Adrenal gland (tissue), 12 donors: ENCODE measurements around the gene CXCL5. TPM values are rescaled to one million over a fixed set of nuclear protein-coding genes. Genes with fewer than 3 reads are reported as not detected.
"Not testable (repeated sequence)": the region's sequence is repeated elsewhere in the genome, so short reads cannot be mapped to it uniquely, and the experiment has no call there.

Experiments used
- DNase-seq, 7 donors: peaks; one replicate each; pipeline ENCODE4 v3.0.0-alpha.2; 2019 to 2020
- H3K27ac ChIP-seq, 5 donors: fragments of 200-600 bp; sonication (generic) in 4 of 5; 1 replicate in 3 of 5; 2 replicates in 2 of 5; pipeline versions ENCODE4 v1.5.1 to v1.8.0; 2016 to 2020; ENCODE audit warnings: mild to moderate bottlenecking in 1 of 5
- H3K27me3 ChIP-seq: fragments of 200-600 bp; 2 replicates; pipeline ENCODE4 v1.8.0; 2021
- H3K36me3 ChIP-seq, 2 donors: fragments of 200-600 bp; replicated peaks in 1 of 2; 1 replicate in 1 of 2; 2 replicates in 1 of 2; pipeline versions ENCODE4 v1.5.1 to v1.8.0; 2018 to 2022
- H3K4me1 ChIP-seq, 2 donors: fragments of 200-600 bp; replicated peaks in 1 of 2; 1 replicate in 1 of 2; 2 replicates in 1 of 2; pipeline versions ENCODE4 v1.5.1 to v1.8.0; 2018 to 2021
- H3K4me3 ChIP-seq, 4 donors: fragments of 200-600 bp; sonication (generic) in 3 of 4; one replicate each; pipeline ENCODE4 v1.5.1; 2016 to 2018
- H3K9me3 ChIP-seq, 3 donors: fragments of 200-600 bp; sonication (generic) in 1 of 3; replicated peaks in 1 of 3; 1 replicate in 2 of 3; 2 replicates in 1 of 3; pipeline versions ENCODE4 v1.5.1 to v1.8.0; 2016 to 2021
- CTCF ChIP-seq, 6 experiments: fragments of 450-650 bp in 4 of 6; fragments of 200-600 bp in 2 of 6; sonication (generic) in 1 of 6; IDR thresholded peaks; 1 replicate in 5 of 6; 2 replicates in 1 of 6; pipeline versions ENCODE4 v1.5.1 to v1.8.0; 2016 to 2021; ENCODE audit warnings: antibody characterized with exemption in 6 of 6, mild to moderate bottlenecking in 2 of 6, moderate library complexity in 1 of 6
- POLR2A ChIP-seq, 2 donors: fragments of 450-650 bp; IDR thresholded peaks; one replicate each; pipeline ENCODE4 v1.6.1; 2017; ENCODE audit warnings: antibody characterized with exemption in 2 of 2, mild to moderate bottlenecking in 2 of 2, moderate library complexity in 1 of 2
- WGBS, 4 donors: extraction: QIAGEN DNeasy Blood & Tissue Kit in 2 of 4; methylation state at CpG; one replicate each; pipeline versions ENCODE4 v1.1.5 to v1.1.7; 2013 to 2017; 5-methylcytosine and 5-hydroxymethylcytosine counted together
- intact Hi-C, 2 donors: fragments of 100-400 bp; cut with DNase I; formaldehyde crosslinking; loops; one replicate each; pipeline versions ENCODE4 v1.14.1 to v1.15.0; 2022 to 2023
- polyA plus RNA-seq, 3 donors: library from polyadenylated mRNA; stranded (reverse); fragments of 200-250 nt in 2 of 3; fragments of 350-450 nt in 1 of 3; fragmentation: Illumina TruSeq in 1 of 3; extraction: RNeasy Lipid Tissue Mini Kit (QIAGEN cat#74804) in 1 of 3; gene quantifications; one replicate each; pipeline ENCODE4 v1.2.3, GENCODE V29; 2013 to 2014
- total RNA-seq, 9 donors: library from RNA; depleted of rRNA in 4 of 9; stranded (reverse); fragments of >200 nt in 4 of 9; fragments of 120-200 nt in 1 of 9; fragmentation: NEBNext Ultra II Directional in 1 of 9; extraction: Animal tissue kit (Norgen Biotek cat#: 25700) in 1 of 9; gene quantifications; one replicate each; pipeline versions ENCODE4 v1.1.0 to v1.2.4, GENCODE V29; 2013 to 2023
- donor health status: healthy with polysubstance abuse.
- donor health status: Bipolar disorder and iron deficiency.
- donor health status: DM: yes; HTN: yes; CAD: no.
- donor health status: DM: no; HTN: no; CAD: no.
- donor health status: DM: no; HTN: no; CAD: no.
- donor health status: DM: yes; HTN: yes; CAD: no.

The CXCL5 gene
- total and polyA plus RNA-seq, 12 donors, result 0.03 to 0.41 (median 0.09) TPM; not detected in 9

GRCh38 chr4:73952352-73952751 lies 46.1 kb downstream of the CXCL5 start:
- no peaks in the 10 kb centered on the region for H3K4me1 ChIP-seq
- H3K9me3 ChIP-seq, result no peaks in the 10 kb centered on the region
- no peaks in the 10 kb centered on the region for H3K27me3 ChIP-seq
- no peak for DNase-seq
- H3K27ac ChIP-seq, result no peak overlapping the region
- H3K36me3 ChIP-seq, result no peaks in the 10 kb centered on the region
- TF ChIP-seq CTCF (IDR thresholded peaks at IDR 0.05) (no peak), POLR2A (IDR thresholded peaks at IDR 0.05) (no peak)
- intact Hi-C loops, result no loop called here
- H3K4me3 ChIP-seq, result no peak overlapping the region
- 84 to 86% (median 85%) methylated on average over 3 of the region's 3 CpGs for WGBS, 4 donors

- H3K4me1 ChIP-seq, H3K27ac ChIP-seq, H3K9me3 ChIP-seq, intact Hi-C loops, H3K36me3 ChIP-seq, H3K27me3 ChIP-seq, H3K4me3 ChIP-seq, DNase-seq: not testable (repeated sequence)
- WGBS, 4 donors, result 53 to 59% (median 55%) methylated on average over 8 of the region's 8 CpGs
Measured at GRCh38 chr4:73950376-73950920, 48.0 kb downstream of the CXCL5 start.

GRCh38 chr4:73948990-73949706 lies 49.3 kb downstream of the CXCL5 start:
- Histone ChIP-seq H3K4me3 (no peak overlapping the region), H3K4me1 (peaks cover 0 to 3% of the 10 kb centered on the region in 2 donors), H3K27me3 (peaks cover 22% of the 10 kb centered on the region), H3K36me3 (no peaks in the 10 kb centered on the region), H3K9me3 (no peaks in the 10 kb centered on the region), H3K27ac (no peak overlapping the region)
- 77 to 84% (median 82%) methylated on average over 7 of the region's 7 CpGs for WGBS, 4 donors
- TF ChIP-seq POLR2A (IDR thresholded peaks at IDR 0.05) (no peak), CTCF (IDR thresholded peaks at IDR 0.05) (no peak)
- intact Hi-C loops, result loop anchor here in 1 of 2 donors (10.0 kb wide), 1 partner anchor 284 kb away; no protein-coding TSS in a partner anchor
- DNase-seq, result no peak

- no peak for DNase-seq
- WGBS, 4 donors, result 51 to 58% (median 56%) methylated on average over 1 of the region's 1 CpG
- Histone ChIP-seq H3K4me3 (no peak overlapping the region), H3K27me3 (peaks cover 31% of the 10 kb centered on the region), H3K27ac (no peak overlapping the region), H3K4me1 (peaks cover 0 to 7% of the 10 kb centered on the region in 2 donors), H3K36me3 (no peaks in the 10 kb centered on the region), H3K9me3 (no peaks in the 10 kb centered on the region)
- TF ChIP-seq CTCF (IDR thresholded peaks at IDR 0.05) (no peak), POLR2A (IDR thresholded peaks at IDR 0.05) (no peak)
- intact Hi-C loops, result loop anchor here in 1 of 2 donors (10.0 kb wide), 1 partner anchor 283 kb away; no protein-coding TSS in a partner anchor
Measured at GRCh38 chr4:73948291-73948690, 50.2 kb downstream of the CXCL5 start.
